NCI-H748 (cell line): ENCODE results near the gene MAST4.

Experiments used
- DNase-seq: peaks from one replicate; lab custom pipeline; 2025; ENCODE audit not compliant: unreplicated experiment; lab: John Stamatoyannopoulos, UW

The MAST4 gene

GRCh38 chr5:67059744-67060490 lies 463.7 kb downstream of the MAST4 start:
- DNase-seq = no peak

DNA sequence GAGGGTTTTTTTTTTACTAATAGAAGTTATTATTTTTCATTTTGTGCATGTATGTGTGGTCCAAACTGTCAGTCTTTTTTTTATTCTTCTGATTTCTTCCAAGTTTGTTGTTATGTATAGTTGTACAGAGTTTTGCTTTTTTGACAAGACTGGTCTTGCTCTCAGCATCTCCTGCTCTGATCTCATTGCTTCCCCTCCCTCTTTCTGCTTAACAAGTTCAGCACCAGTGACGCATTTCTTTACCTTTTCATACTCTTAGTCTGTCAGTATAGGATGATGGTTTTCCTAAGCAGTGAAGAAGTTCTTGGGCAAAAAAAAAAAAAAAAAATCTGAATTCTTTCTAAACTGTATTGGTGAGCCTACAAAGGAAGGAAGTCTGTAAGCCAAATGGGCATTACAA lies 465.3 kb downstream of the MAST4 start:
- no peak for DNase-seq

- DNase-seq = no peak
These were observed 466.9 kb downstream of the MAST4 start for GRCh38 chr5:67063055-67063454.

GRCh38 chr5:67063791-67064190 lies 467.6 kb downstream of the MAST4 start:
- no peak for DNase-seq

- peak; percentile 76 for DNase-seq
These were observed 469.0 kb downstream of the MAST4 start for GRCh38 chr5:67065237-67065636.

DNA sequence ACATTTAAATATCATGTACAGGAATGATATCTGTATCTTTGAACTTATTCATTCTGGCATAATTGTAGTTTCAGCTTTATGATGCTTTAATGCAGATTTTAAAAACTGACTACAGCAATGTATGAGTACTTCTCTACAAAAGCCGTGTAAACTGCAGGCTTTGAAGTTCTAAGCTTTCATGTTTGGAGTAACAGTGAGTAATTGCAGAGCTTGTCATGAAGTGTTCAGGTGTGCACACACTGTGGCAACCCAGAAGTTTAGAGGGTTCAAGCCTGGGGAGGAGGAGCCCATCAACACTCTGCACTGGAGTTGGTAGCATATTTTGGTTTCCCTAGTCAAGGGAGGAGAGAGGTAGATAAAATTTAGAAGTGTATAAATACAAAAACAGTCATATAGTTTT lies 469.5 kb downstream of the MAST4 start:
- DNase-seq = no peak

DNA sequence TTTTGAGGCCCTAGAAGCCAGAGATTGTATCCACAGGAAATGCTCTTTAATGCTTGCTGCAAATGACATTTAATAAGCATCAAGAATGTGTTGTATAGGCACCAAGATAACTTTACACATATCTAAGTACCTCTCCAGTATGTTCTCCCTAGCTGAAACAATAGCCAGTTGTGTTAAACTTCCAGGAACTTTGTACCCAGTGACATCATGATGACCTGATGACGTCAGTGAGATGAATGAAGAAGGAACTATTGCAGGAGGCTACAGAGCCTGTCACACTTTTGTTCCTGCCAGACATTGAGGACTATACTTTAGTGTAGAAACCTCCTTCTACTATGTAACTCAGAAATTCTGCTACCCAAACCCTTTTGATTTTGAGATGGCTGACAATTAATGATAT lies 470.6 kb downstream of the MAST4 start:
- DNase-seq = no peak

DNA sequence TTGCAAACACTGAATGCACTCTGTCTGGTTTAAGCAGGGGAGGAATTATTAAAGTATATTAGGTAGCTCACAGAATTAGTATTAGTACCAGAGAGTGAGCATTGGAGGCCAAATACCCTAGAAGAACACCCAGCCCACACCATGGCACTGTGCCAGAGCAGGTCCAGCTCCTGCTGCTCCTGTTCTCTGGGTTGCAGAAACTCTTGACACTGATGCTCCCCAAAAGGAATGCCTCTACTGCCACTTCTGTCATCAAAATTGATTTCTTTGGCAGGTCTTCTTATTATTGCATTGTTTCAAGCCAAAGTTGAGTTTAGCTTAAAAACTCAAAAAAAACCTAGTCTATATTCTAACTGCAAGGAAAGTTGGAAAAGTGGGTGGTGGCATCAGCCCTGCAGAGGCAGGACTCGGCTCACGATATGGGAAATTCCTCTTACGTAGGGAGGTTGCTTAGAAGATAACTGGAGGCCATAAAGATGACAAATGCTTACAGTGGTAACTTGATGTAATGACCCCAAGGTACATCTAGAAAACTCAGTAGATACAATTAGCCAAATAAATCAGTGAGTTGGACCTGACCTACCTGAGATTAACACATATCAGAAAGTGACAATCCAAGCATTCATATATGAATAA lies 477.0 kb downstream of the MAST4 start:
- no peak for DNase-seq

DNA sequence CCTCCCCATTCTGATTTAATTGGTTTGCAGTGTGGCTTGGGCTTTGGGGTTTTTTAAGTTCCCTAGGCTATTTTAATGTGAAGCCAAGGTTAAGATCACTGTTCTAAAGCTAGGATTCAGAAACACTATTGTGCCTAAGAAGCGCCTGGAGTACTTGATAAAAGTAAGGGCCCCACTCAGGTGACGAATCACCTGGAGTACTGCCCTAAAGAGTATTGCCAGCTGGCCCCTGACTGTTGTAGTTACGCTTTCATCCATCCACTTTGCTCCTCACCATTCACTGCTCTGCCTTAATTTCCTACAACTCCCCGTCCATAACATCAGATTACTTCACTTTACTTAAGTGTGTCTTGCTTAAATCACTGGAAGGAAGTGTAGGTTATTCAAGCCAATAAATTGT lies 481.1 kb downstream of the MAST4 start:
- no peak for DNase-seq

DNA sequence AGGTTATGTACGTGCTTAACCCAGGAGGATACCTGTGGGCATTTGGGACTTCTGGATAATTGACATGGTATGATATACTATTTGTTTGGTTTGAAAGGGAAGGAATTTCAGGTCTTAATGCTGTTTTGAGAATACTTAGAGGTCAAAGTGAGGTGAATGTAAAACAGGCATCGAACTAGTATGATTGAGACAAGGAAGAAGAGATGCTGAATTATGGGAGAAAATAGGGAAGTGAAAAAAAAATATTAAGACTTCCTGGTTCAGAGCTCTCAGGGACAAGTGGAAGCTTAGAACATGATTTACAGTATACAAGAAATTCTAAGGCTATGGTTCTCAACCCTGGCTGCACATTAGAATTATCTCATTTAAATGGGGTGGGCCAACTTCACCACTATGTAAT lies 485.1 kb downstream of the MAST4 start:
- no peak for DNase-seq

DNA sequence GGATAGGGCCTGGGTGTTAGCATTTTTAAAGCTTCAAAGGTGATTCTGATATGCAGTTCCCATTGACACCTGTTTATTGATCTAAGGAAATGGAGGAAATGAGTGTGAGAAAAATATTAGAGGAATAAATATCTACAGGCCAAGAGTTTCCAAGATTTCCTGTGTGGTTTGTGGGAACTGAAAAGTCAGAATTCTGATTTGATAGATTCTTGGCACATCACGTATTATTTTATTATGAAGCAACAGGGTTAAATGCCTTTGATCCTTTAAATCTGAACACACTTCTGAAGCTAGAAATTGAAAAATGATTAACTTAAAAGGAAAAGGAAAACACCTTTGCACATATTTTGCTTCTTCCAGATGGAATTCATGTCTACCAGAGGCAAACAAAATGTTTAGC lies 486.7 kb downstream of the MAST4 start:
- DNase-seq = no peak

DNA sequence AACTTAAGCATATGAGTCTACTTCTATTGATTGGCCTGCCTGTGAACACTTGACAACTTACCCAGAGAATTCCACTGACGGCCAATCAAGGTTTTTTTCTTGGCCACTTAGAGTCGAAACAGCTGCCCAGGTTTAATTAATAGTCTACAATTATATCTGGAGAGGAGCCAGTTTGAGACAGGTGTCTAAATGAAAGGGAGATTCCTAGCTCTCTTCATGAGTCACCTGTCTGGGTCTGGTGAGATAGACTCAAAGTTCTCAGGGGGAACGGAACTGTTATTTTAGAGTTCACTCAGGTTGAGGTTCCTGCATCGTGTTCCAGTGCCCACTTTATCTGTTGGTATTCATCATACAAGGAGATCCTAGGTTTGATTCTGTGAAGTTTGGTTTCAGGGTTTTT lies 489.4 kb downstream of the MAST4 start:
- peak; percentile 95 for DNase-seq

DNA sequence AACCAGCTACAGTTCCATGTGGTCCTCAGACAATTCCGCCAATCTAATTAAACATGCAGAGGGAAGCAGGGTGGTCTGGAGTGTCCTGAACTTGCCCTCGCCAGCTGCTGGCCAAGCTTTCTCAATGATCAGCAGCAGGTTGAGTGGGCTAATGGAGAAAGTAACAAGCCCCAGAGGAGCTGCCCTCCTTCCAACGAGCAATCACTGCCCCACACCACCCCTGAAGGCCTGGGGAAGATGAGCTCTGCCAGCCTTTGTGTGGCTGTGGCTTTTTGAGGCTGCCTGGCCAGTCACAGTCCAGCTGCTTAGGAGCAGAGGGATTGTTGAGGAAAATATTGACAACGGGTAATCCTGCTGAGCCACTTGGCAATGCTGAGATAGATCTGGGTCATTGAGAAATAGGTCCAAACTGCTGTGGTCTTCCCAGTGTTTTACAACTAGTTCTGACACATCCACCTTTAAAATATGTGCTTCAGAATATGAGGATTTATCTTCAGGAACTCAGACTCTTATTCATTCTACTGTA lies 493.1 kb downstream of the MAST4 start:
- DNase-seq = peak; percentile 49

- no peak for DNase-seq
These were observed 493.8 kb downstream of the MAST4 start for GRCh38 chr5:67090040-67090439.

GRCh38 chr5:67090593-67090992 lies 494.4 kb downstream of the MAST4 start:
- no peak for DNase-seq

- peak; percentile 62 for DNase-seq
These were observed 496.3 kb downstream of the MAST4 start for GRCh38 chr5:67092535-67092934.

- peak; percentile 69 for DNase-seq
These were observed 497.1 kb downstream of the MAST4 start for GRCh38 chr5:67093279-67093678.

DNA sequence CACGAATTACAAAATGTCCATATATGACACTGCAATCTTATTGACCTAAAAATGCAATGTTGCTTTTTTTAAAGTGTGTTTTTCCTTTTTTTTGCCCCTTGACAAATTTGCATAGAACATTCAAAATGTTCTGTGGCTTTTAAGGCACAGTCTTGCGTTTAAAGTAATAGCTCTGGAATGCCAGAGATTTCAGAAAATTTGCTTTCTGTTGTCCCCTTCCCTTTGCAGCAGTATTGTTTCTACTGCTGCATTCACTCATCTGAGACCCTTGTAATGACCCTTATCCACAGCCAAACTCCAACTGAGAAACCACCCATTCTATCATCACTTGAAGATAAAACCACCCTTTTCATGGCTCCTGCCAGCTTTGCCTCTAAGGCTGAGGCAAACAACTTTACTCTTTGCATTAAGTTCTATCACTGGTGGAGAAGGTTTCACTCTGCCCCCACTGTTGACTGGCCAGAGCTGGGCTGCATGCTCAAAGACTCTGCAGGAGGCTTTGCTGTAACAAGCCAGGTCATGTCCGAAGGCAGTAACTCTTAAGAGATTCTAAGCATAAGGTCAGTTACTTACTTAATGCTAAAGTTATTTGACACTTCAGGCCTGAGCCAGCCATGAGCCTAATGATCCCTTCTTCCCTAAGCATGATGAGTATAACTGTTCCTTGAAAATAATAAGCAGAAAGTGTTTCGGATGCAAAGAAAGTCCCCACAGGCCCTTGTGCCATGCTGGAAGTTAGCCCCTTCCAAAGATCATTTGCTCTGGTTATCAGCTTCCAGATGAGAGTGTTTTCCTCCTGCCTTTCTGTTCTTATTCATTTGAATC lies 498.5 kb downstream of the MAST4 start:
- DNase-seq = peak; percentile 29

DNA sequence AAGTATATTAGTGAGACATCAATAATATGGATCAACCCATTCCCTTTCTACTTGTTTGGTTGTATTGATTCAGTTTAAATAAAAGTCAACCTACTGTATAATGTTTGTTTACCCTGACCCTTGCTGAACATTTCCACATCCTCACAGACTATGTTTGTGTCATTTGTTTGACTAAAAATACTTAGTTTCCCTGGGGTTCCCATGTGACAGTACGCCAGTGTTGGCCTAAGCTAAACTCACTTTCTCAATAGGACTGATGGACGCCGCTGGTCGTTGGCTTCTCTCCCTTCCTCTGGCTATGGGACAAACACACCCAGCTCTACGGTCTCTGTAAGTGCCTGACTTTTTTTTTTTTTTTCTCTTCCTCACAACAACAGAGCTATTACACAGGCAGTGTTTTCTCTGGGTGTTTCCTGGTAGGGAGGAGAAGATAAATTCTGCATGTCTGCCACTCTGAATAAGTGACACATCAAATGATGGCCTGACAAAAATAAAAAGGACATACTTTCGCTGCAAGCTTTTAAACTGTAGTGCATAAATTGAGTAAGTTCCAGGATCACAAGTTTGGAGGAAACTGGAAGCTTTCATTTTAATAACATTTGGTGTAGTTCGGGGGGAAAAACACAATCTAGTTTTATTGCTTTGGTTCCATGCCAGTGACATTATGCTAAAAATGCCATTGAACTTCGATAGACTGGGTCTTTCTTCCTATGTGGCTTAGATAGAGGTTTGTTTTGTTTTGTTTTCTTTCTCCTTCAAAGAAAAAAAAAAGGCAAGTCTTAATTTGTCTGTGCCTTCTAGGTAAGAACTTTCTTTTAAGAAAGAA lies 499.4 kb downstream of the MAST4 start:
- DNase-seq = peak; percentile 68

- no peak for DNase-seq
These were observed 502.5 kb downstream of the MAST4 start for GRCh38 chr5:67098656-67099055.

DNA sequence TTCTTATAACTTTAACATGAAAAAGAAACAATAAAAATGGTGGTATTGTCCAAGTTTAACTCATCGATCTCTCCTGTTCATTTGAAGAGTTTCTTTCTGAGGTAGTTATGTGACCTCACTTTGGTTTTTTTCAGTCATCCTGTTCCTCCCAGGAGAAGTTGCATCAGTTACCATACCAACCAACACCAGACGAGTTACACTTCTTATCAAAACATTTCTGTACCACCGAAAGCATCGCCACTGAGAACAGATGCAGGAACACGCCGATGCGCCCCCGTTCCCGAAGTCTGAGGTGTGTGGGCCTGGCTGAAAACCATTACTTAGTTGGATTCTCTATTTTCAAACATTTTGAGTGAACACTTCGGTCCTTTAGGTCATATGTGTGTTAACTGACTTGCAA lies 504.1 kb downstream of the MAST4 start:
- DNase-seq = no peak
